Fibroblast of gingiva (primary cell): Measurements from ENCODE around the gene UBL3.

Experiments
- DNase-seq: peaks from one replicate; pipeline ENCODE4 v3.0.0-alpha.2; 2011; ENCODE audit warnings: low read depth

UBL3 gene

DNA sequence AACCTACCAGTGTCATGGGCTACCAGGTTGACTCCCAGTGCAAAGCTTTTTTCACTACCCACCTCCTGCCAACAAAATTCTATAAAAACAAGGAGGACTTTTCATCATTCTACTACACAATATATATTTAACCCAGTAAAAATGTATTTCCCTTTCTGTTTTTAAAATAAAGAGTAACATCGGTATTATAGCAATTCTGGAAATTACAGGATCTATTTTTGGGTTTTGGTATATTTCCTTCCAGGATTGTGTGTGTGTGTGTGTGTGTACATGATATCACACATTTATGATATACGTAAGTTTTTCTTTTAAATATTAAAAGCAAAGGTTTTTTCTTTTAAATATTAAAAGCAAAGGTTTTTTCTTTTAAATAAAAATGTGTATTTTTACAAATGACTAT is 6.0 kb upstream of the UBL3 start:
- no peak for DNase-seq

DNA sequence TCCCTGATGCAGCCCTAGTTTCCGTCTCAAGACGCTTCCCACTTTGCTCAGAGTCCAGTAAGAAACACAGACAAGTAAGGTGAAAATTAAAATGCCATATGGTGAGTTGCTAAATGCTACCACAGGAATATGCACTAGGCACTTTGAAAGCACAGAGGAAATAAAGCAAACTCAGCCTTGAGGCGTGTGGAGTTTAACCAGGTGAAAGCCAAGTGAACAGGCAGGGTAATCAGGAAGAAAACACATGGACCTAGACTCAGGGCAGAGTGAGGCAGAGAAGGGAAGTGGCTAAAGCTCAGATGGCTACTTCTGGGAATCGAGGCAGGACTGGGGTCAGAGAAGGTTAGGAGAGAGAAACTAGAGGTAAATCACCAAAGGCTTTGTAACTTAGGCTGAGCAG is 5.4 kb upstream of the UBL3 start:
- DNase-seq: no peak

DNA sequence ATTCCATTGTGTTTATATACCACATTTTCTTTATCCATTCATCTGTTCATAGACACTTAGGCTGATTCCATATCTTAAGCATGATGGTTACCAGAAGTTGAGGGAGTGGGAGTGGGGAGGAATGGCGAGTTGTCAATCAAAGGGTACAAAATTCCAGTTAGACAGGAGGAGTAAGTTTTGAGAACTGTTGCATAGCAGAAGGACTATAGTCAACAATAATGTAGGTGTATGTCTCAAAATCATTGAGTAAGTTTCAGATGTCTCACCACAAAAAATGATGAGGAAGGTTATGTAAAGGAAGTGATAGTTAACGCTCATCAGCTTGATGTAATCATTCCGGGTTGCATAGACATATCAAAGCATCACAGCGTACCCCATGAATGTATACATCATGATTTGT is 4.6 kb upstream of the UBL3 start:
- DNase-seq: no peak

DNA sequence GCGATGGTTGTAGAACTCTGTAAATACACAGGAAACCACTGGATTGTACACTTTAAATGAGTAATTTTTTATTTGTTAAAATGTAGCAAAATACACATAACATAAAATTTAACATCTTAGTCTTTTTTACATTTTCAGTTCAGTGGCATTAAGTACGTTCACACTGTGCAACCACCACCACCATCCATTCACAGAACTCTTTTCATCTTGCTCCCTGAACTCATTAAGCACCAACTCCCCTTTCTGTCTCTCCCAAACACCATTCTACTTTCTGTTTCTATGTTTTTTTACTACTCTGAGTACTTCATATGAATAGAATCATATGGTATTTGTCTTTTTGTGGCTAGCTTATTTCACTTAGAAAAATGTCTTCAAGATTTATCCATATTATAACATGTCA is 2.7 kb upstream of the UBL3 start:
- DNase-seq: no peak

DNA sequence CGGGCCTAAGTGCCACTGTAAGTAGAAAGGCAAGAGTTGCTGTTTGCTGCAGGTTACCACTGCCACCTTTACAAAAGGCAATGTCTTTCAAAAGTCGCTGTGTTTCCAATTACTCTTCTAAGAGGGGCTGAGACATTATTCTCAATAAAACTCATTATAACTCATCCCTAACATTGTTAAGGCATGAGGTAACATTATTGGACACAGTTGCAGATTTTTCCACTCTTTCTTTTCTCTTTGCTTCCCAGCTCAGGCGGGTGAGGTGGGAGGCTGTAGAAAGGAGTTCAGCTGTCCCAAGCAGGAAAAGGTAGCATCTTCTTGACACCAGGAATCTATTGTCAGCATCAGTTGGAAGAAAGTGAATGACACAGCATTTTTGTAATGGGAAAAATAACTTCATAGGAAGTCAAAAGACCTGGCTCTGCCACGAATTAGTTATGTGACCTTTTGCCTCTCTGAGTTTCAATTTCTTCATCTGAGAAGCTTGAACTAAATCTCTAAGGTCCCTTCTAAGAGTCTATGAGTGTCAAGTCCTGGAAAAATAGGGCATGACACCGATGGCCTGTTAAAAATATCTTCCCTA is 2.1 kb upstream of the UBL3 start:
- peak; percentile 6 for DNase-seq

DNA sequence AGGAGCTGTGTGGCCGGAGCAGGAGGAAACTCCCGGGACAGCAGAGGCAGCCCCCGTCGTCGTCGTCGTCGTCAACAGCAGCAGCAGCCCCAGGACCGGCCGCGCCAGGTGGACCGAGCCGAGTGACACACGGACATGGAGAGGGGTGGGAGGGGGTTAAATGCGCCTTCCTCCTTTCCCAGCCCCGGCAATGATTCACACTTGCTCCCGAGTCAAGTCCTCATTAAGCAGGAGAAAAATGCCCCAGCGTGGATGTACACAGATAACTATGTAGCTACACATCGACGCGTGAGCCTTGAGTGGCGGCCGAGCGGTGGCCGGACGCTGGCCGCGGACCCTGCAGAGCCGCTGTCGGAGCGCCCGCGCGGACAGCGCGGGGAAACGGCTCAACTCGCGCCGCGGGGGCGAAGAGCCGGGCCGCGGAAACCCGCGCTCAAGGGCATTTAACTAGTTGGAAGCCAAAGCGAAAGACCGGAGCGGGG is 645 bp downstream of the UBL3 start:
- peak; percentile 30 for DNase-seq

DNA sequence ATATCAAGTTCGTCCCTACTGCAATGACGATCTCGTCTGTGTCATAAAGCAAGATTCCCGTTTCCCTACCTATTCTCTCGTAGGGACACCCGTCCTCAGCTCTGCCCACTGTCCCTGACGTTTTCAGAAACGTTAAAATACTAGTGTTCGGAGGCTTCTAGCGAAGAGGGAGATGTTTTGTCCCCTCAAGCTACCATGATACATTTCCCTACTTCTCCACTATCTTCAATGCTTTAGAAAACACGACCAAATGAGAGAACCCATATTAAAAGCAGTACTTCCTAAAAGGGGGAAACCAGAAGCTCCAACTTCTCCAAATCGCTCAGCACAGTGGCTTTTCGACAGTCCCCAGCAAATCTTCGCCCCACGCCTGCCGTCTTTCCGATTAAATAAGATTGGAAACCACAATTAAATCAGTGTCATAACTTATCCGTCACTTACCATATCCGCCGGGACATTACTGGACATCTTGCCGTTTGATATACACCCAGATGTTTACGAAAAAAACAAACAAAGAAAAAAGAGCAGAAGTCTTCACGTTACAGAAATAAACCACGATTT is 1.3 kb downstream of the UBL3 start:
- peak; percentile 8 for DNase-seq

DNA sequence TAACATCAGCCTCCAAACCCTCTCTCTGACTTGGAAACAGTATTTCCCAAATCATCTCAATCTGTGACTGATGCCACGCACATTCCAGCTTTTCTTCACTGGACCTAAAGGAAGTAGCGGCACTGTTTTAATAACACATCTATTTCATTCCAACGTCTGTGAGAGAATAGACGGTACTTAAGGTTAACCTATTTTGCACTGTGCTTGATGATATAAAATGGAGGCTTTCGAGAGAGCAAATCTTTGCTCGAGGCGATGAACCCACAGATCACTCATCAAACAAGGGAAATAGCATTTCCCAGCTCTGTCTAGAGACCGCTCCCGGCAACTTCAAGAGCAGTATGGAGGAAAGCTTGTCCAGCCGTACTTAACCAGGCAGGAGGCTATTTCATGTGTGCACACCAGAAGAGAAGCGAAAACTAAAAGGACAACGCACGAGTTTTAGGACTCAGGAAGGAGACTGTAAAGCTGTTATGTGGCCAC is 2.9 kb downstream of the UBL3 start:
- peak; percentile 45 for DNase-seq

DNA sequence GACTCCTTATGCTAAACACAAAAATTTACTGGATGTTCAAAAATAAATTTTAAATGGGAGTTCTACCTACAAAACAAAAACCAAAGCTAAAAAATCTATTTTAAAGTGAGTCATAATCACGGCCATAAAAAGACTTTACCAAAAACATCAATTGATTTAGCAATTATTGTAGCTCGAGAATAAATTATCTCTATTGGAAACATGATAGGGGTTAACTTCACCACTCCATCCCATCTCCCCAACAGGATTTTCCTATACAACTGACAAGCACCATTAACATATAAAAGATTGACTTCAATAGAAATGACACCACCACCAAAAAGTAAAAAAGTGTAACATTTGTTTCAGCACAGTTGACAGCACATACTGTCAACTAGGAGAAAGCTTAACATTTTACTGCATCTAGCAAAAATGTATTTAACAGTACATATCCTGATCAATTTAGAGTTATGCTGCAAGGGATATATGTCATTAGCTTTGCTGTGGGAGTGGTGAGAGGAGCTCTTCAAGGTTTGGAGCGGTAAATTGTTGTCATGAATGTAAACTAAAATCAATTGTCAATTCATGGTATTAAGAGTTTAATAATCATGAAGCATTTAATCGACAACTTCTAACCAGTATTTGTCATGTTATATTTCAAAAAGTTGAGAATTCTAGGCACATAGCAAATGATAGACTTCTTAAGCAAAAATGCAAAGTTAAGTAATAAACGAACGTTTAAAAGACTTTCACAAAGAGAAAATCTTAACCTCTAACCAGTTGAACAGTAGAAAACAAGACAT is 3.8 kb downstream of the UBL3 start:
- no peak for DNase-seq

DNA sequence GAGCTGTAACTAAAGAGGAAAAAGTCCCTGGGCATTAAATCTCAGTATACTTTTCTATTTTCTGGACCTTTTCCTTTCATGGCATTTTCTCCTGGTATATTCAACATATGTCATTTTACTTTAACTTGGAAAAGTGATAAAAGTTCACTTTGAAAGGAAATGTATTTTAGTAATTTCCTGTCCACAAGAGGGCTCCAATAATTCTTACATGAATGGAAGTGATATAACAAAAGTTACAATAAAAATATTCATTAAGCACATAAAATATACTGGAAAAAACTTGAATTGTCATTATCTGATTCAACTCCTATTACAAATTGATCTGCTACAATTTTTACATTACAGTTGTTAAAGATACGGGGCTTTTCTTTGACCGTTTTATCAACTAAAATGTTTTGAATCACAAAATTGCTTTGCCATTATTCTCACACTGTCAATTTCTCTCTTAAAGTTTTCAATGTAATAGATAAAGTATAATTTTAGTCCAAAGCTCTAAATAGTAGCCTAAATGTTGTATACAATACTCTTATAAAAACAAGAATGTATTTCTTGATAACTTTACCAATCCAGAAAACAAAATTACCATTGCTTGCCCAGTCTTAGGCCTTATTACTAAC is 4.9 kb downstream of the UBL3 start:
- DNase-seq: no peak

DNA sequence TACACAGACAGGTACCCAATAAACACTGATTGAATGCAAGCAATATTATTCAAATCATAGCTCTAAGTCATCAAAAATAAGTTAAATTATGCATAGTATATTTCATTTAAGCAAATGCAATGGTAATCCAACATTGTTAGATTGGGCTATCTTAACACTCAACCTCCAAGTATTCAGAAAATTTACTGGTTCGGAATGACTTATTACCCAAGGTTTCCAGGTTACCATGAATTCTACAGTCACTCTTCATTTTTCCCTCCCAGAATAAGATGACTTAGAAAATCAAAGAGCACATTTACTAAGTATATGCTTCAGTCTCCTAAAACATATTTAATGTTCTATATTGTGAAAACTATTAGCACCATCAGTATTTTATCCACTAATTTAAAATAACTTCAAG is 6.0 kb downstream of the UBL3 start:
- DNase-seq: no peak

DNA sequence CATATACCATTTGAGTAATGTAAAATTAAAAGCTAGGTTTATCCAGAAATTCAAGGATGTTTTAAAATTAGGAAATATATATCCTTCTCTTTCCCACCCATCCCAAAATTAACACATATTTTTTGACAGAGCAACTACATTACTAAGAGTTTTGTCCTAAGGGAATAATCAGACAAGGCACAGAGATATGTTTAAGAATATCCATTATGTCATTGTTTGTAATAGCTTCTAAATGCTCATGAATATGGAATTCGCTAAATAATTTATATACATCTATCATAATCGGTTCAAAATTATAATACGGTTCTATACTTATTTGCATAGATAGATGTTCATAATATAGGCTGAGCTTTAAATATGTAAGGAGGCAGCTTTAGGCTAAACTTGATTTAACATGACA is 9.8 kb downstream of the UBL3 start:
- no peak for DNase-seq

DNA sequence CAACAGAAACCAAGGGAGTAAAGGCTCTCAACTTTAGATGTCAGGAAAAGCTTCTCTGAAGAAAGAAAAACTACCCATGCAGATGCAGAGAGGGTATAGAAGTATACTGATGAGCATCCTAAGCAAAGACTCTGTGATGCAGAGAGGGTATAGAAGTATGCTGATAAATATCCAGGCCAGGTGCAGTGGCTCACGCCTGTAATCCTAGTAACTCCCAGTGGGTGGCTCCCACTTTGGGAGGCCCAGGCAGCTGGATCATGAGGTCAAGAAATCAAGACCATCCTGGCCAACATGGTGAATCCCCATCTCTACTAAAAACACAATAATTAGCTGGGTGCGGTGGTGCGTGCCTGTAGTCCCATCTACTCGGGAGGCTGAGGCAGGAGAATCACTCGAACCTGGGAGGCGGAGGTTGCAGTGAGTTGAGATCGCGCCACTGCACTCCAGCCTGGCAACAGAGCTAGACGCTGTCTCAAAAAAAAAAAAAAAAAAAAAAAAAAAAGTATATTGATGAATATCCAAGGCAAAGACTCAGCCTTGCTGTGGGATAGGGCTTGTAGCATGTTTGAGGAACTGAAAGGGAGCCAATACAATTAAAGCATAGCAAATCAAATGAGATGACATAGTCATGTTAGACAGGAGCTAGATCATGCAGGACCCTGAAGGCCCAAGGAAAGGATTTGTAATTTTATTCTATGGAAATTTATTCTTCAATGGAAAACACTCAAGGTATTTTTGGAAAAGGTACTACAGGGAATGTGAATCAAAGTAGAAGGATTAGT is 14.9 kb downstream of the UBL3 start:
- no peak for DNase-seq

DNA sequence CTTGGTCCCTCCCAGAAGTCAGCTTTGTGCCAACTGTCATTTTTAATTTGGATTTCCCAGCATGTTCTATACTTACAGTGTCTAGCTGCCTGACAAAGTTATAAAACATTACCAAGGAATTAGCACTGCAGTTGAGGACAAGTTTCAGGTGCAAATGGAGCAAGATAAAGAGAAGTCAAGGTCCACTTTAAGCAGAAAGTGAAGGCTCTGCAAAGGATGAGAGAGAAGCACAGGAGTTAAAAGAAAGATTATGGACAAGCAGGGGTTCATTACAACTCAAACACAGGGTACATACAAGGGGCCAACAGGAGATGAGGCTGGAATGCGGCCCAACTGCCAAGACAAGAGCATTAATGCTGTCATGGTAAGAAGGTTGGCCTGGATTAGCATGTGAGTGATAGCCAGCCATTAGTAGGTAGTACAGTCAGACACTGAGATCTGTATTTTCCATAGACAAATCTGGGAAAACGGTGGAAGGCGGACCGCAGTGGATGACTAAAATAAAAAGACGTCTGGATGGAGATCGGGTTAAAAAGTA is 17.6 kb downstream of the UBL3 start:
- no peak for DNase-seq

DNA sequence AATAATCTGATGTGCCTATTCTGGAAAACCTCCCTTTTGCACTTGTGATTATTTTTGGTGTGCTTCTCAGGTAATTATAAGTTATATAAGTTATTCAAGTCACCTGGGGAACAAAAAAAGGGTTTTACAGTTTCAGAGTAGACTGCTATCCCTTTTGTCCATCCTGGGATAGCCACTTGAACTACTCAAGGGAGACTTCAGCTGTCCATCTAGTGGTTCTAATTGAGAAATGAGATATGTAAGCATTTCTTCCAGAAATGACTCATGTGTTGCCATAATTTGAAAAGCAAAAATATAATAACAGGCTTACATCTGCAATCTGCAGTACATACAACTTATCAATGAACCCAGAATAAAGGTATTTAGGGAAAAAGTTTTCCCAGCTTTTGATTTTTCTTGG is 20.4 kb downstream of the UBL3 start:
- DNase-seq: no peak

DNA sequence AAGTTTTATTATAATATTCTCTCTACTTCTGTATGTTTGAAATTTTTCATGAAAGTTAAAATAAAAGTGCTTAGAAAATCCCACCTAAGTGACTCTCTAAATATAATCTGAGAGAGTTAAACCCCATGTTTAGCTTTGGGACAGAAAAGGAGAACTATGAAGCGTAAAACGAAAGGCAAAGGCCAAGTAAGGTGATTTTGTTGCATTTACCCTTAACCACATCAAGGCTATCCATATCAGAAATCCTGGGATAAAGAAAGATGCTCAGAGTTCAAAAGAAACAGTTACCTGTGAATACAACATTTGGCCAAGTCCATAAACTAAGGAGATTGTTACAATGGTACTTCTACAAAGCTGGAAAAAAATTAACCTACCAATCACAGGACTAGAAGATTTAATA is 31.3 kb downstream of the UBL3 start:
- DNase-seq: no peak

DNA sequence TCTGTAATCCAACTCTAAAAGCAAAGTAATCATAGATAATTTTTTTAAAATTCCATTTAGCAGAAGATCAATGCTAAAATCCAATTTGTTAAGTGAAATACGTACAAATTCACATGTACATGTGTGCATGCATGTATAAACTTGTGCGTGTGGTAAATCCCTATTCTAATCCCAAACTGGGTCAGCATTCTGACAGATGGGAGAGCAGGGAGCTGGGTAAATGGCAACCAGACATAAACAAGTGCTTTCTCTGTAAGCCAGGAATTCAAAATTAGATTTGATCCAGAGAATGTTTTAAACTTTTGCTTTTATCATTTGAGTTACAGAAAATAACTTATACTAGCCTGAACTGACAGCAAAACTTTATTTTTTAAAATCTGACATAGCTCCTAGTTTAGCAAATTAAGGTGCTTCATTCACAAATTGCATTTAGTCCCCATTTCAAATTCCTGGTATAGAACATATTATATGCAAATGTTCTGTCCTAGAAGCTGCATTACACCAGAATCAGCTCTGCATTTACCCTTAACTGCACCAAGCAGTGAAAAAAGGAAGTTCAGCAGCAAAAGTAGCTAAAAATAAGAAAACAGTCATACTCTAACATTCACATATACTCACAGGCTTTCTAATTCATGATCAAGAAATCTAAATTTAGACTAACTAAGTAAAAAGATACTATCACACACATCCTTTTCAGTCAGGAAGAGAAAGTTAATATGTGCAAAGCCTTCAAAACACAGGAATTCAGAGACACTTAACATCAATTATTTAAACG is 32.6 kb downstream of the UBL3 start:
- DNase-seq: no peak

DNA sequence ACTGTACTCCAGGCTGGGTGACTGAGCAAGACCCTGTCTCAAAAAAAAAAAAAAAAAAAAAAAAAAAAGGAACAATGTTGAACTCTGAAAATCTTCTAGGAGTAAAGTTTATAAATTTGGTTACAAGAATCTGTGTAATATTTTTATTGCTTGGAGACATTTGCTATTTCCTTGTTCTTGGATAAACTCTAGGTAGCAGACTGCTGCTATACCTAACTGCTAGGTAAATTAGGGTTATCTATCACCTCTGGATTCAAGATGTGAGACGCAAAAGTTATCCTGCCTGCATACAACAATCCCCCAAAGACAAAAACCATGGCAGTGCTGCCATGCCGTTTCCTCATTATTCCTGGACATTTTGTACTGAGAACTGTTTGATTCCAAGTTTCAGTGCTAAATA is 33.7 kb downstream of the UBL3 start:
- no peak for DNase-seq

DNA sequence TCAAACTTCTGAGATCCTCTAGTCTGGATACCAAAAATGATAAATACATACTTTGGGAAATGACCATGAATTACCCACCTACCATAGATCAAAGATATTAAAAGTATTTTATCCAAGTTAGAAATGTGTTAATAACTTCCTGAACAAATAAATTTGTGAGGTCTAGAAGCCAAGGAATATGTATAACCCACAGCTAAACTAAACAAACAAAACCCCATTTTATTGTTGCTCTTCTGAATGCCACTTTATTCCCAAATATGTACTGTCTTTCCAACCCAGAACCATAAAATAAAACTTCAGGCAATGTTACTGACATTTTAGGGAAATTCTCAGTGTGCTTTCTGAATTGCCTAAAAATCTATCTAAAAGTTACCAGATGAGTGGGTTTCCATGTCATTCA is 35.1 kb downstream of the UBL3 start:
- DNase-seq: no peak

DNA sequence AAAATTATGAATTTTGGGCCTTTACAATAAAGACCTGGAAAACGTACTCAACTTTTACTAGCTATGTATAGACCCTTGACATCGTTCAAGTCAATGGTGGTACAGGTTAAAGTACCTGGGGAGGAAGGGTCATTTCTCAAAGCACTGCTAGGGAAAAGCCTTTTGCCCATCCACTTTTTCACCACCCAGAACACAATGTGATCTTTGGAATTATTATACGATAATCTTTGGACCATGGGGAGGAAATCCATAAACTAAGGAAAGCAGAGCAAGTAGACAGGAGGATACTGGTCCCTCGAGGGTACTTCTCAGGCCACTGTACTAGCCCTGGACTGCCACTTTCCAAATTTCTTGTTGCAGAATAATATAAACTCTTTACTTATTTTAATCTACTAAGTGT is 39.5 kb downstream of the UBL3 start:
- no peak for DNase-seq

DNA sequence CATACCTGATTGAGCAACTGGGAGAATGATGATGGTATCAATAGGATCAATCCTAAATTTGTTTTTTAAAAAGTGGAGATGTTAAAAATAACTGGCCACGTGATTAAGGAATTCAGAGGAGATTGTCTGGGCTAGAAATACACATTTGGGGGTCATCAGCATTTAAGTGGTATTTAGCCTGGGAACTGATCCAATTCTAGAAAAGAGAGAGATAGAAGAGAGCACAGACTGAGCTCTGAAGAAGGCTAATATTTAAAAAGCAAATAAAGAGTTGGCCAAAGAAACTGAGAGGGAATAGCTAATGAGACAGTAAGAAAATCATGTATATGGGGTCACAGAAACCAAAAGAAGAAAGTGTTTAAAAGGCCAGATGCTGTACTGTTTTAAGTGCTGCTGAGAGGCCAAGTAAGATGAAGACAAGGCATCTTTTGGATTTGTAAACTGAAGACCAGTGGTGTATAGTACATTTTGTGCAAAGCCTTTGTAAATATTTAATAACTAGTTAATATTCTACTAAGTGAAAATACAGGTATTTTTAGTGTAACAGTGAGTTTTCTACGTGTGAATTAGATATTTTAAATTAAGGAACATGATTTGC is 40.2 kb downstream of the UBL3 start:
- DNase-seq: no peak
